CD4-positive, alpha-beta T cell treated with Interleukin-21 for 1 hour (primary cell): ENCODE data around the gene LRRC52.
"Not testable (repeated sequence)": the region's sequence is repeated elsewhere in the genome, so short reads cannot be mapped to it uniquely, and the experiment has no call there.

Experiments
- DNase-seq: peaks from one replicate; pipeline ENCODE4 v3.0.0-alpha.2; 2020

The LRRC52 gene

DNA sequence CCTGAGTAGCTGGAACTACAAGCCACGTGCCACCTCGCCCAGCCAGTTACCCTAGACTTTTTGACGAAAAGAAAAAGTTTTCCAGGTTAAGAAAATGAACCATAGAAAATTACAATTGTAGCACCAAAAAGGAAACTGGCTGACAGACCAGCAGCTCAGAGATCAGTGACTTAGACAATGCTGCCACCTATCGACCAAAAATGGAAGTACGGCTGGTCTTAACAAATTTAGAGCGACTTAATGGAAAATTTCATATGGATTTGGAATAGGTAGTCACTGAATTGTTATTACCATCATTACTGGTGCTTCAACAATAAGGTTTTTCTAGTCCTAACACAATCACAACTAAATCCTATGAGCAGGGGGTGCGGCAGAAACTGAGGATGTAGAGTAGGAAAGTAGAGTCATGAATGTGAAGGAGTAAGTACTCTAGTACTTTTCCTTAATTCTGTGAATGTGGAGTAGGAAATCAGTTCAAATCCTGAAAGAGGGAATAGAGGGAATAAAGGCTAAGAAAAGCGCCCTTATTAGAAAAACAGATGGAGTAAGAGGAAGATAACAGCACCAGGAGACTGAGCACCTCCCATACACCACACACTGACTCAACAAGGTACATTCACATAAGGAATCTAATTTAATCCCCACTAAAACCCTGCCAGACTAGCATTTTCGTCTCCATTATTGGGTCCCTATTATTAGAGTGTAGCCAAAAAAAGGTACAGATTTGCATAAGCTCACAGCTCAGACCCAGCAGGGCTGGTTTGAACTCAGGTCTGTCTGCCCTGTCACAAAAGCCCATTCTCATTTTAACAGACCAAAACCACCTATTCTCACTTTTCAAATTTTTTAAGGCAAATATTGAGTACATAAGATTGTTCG lies 49.4 kb downstream of the LRRC52 start:
- DNase-seq = peak; percentile 81

DNA sequence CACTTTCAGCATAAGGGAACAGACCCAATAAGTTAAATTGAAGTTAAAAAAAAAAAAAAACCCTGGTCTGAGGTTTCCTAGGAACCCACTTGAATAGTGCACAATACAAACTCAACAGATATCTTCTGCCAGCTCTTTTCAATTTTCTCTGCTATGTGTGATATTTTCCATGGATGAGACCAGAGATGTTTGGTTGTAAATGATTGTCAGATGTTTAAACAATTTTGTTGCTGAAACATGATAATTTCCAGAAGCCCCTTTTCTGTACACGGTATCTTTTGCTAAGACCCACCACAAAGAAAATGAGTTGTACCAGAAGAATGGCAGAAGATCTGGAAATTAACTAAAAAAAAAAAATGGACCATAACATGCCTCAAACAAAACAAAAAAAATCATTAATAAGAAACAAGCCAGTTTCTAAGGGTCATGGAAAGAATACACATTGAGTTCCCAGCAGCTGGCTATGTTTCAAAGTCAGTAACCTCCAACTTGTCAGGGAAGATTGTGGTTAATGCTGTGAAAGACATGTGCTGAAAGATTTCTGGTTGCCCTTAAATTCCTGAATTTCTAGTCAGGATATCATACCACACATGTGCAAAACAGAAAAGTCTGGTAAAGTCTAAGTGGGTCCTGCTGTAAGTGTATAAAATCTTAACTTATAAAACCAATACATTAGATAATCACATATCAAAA lies 51.6 kb downstream of the LRRC52 start:
- no peak for DNase-seq

GRCh38 chr1:165597883-165598675 lies 54.3 kb downstream of the LRRC52 start:
- peak; percentile 95 for DNase-seq

DNA sequence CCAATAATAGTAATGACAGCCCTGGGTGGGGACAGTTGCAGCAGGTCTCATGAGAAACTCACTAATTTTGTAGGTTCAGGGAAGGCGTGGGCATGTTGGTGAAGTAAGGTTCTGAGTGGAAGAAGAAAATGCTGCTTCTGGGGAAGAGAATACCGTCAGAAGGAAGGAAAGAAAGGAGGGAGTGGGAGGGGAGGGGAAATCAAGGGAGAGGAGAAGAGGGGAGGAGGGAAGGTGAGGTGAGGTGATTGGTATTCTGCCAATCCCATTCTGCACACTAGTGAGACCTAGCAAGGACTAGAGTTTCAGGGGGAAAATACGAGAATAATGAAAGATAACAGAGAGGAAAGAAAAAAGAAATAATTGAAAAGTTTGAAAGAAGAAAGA lies 54.9 kb downstream of the LRRC52 start:
- DNase-seq = no peak

- DNase-seq = no peak
These were observed 57.0 kb downstream of the LRRC52 start for GRCh38 chr1:165600793-165601192.

- no peak for DNase-seq
These were observed 60.0 kb downstream of the LRRC52 start for GRCh38 chr1:165603810-165604209.

GRCh38 chr1:165605246-165605645 lies 61.4 kb downstream of the LRRC52 start:
- DNase-seq = no peak

- not testable (repeated sequence) for DNase-seq
These were observed 62.9 kb downstream of the LRRC52 start for GRCh38 chr1:165606676-165607075.

GRCh38 chr1:165610866-165611265 lies 67.1 kb downstream of the LRRC52 start:
- DNase-seq = no peak

DNA sequence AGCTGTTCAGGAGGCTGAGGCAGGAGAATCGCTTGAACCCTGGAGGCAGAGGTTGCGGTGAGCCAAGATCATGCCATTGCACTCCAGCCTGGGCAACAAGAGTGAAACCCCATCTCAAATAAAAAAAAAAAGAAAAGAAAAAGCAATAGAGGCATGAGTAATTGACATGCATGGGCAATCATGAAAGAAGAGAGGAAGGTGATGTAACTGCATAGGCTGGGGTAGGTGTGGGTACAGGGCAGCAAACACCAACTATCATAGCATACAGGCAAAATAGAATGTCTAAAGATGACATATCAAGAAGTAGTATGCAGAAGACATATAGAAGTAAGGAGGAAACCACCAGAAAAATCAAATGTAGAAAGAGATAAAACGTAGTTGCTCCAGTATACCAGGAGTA lies 68.3 kb downstream of the LRRC52 start:
- no peak for DNase-seq
